SKM-1 treated with dmso at 0.1 percent for 144 hours (cell line): ENCODE data around the gene DQX1.

ENCODE experiments used
- DNase-seq: peaks from one replicate; lab custom pipeline; 2025; ENCODE audit not compliant: unreplicated experiment; lab: John Stamatoyannopoulos, UW

The DQX1 gene

GRCh38 chr2:74534411-74534810 lies 8.4 kb upstream of the DQX1 start:
- no peak for DNase-seq

GRCh38 chr2:74533464-74533863 lies 7.4 kb upstream of the DQX1 start:
- DNase-seq, result no peak

- DNase-seq, result no peak
Measured at GRCh38 chr2:74532222-74532621, 6.2 kb upstream of the DQX1 start.

GRCh38 chr2:74531666-74532065 lies 5.6 kb upstream of the DQX1 start:
- DNase-seq, result no peak

GRCh38 chr2:74530239-74531187 lies 4.5 kb upstream of the DQX1 start:
- DNase-seq, result no peak

- DNase-seq, result peak; percentile 98
Measured at GRCh38 chr2:74529357-74530238, 3.6 kb upstream of the DQX1 start, which contains the start of the genes AUP1 and HTRA2. TSS of gene AUP1 (minus strand) at chr2:74529706. CDS start at chr2:74529629, 77 bp downstream. TSS of gene HTRA2 (plus strand) at chr2:74529933. CDS start at chr2:74530007, 74 bp downstream.

- no peak for DNase-seq
Measured at GRCh38 chr2:74528600-74529356, 2.7 kb upstream of the DQX1 start.

- no peak for DNase-seq
Measured at GRCh38 chr2:74527741-74528140, 1.7 kb upstream of the DQX1 start.

- DNase-seq, result no peak
Measured at GRCh38 chr2:74526649-74527230, 709 bp upstream of the DQX1 start.

GRCh38 chr2:74524955-74525716 lies 895 bp downstream of the DQX1 start:
- DNase-seq, result no peak

- DNase-seq, result no peak
Measured at GRCh38 chr2:74524005-74524404, 2.0 kb downstream of the DQX1 start.

GRCh38 chr2:74522516-74522915 lies 3.5 kb downstream of the DQX1 start:
- no peak for DNase-seq

- DNase-seq, result no peak
Measured at GRCh38 chr2:74516650-74517049, 9.4 kb downstream of the DQX1 start.

- DNase-seq, result no peak
Measured at GRCh38 chr2:74515981-74516633, 9.9 kb downstream of the DQX1 start.

- DNase-seq, result no peak
Measured at GRCh38 chr2:74515271-74515980, 10.6 kb downstream of the DQX1 start.

GRCh38 chr2:74514368-74515270 lies 11.4 kb downstream of the DQX1 start, which contains the start of gene TLX2:
TSS of gene TLX2 (plus strand) at chr2:74514450. CDS start at chr2:74514807, 357 bp downstream.
- no peak for DNase-seq

GRCh38 chr2:74513605-74514367 lies 12.2 kb downstream of the DQX1 start:
- DNase-seq, result no peak
